Neural progenitor cell (in vitro differentiated cells): ENCODE results near the gene ST6GAL1. TPM values are rescaled to one million over a fixed set of nuclear protein-coding genes. Genes with fewer than 3 reads are reported as not detected.

ENCODE experiments used
- DNase-seq: peaks from one replicate; pipeline ENCODE4 v3.0.0-alpha.2; 2016; ENCODE audit warnings: low spot score
- H2AFZ ChIP-seq: fragments of 200-600 bp; sonication (generic); replicated peaks from 2 replicates; pipeline ENCODE4 v1.6.1; 2016; ENCODE audit warnings: antibody characterized with exemption
- H3F3A ChIP-seq: fragments of 200-600 bp; sonication (generic); 2 replicates; pipeline ENCODE4 v1.6.1; 2016; ENCODE audit warnings: antibody characterized with exemption, low read depth
- H3K27ac ChIP-seq: fragments of 200-600 bp; sonication (generic); 2 replicates; pipeline ENCODE4 v1.5.1; 2016; ENCODE audit warnings: mild to moderate bottlenecking
- H3K27me3 ChIP-seq: fragments of 200-600 bp; sonication (generic); 2 replicates; pipeline ENCODE4 v1.6.1; 2016; ENCODE audit warnings: mild to moderate bottlenecking, moderate library complexity
- H3K36me3 ChIP-seq: fragments of 200-600 bp; sonication (generic); 2 replicates; pipeline ENCODE4 v1.5.1; 2016
- H3K4me1 ChIP-seq: fragments of 200-600 bp; sonication (generic); 2 replicates; pipeline ENCODE4 v1.6.1; 2016; ENCODE audit warnings: mixed run types
- H3K4me2 ChIP-seq: fragments of 200-600 bp; sonication (generic); 2 replicates; pipeline ENCODE4 v1.6.1; 2016
- H3K4me3 ChIP-seq: fragments of 200-600 bp; sonication (generic); 2 replicates; pipeline ENCODE4 v1.5.1; 2016
- H3K79me2 ChIP-seq: fragments of 200-600 bp; sonication (generic); 2 replicates; pipeline ENCODE4 v1.6.1; 2016; ENCODE audit warnings: low read depth
- H3K9ac ChIP-seq: fragments of 200-600 bp; sonication (generic); 2 replicates; pipeline ENCODE4 v1.6.1; 2016
- H3K9me3 ChIP-seq: fragments of 200-600 bp; sonication (generic); 2 replicates; pipeline ENCODE4 v1.5.1; 2016; ENCODE audit warnings: low read depth
- H4K20me1 ChIP-seq: fragments of 200-600 bp; sonication (generic); 2 replicates; pipeline ENCODE4 v1.6.1; 2016; ENCODE audit warnings: low read depth
- H3K27ac Mint-ChIP-seq: 3 replicates; pipeline ENCODE4 v1.8.0; 2021; ENCODE audit warnings: mixed read lengths
- H3K27me3 Mint-ChIP-seq: 2 replicates; pipeline ENCODE4 v1.8.0; 2022; ENCODE audit warnings: low read depth, mild to moderate bottlenecking, inconsistent platforms, moderate library complexity, mixed read lengths; ENCODE audit not compliant: insufficient read depth
- H3K36me3 Mint-ChIP-seq: 3 replicates; pipeline ENCODE4 v1.8.0; 2021; ENCODE audit warnings: mixed read lengths
- H3K4me1 Mint-ChIP-seq: 3 replicates; pipeline ENCODE4 v1.8.0; 2021; ENCODE audit warnings: mixed read lengths
- H3K4me3 Mint-ChIP-seq: 3 replicates; pipeline ENCODE4 v1.8.0; 2021; ENCODE audit warnings: mild to moderate bottlenecking, moderate library complexity, mixed read lengths
- H3K9me3 Mint-ChIP-seq: 3 replicates; pipeline ENCODE4 v1.8.0; 2020; ENCODE audit warnings: mixed read lengths
- EZH2 ChIP-seq: fragments of 200-600 bp; sonication (generic); IDR thresholded peaks from 2 replicates; pipeline ENCODE4 v1.6.1; 2017; ENCODE audit warnings: antibody characterized with exemption, mild to moderate bottlenecking, moderate library complexity
- EZH2phosphoT487 ChIP-seq: fragments of 200-600 bp; sonication (generic); IDR thresholded peaks from 2 replicates; pipeline ENCODE4 v1.6.1; 2017; ENCODE audit warnings: antibody characterized with exemption
- total RNA-seq: library from RNA; depleted of rRNA; stranded (reverse); fragments of >200 nt; gene quantifications from 2 replicates; pipeline ENCODE4 v1.2.3, GENCODE V29; 2015; ENCODE audit warnings: low replicate concordance
- TF ChIP-seq, protein P1 (sequence below): fragments of 200-600 bp; sonication (generic); IDR thresholded peaks from 2 replicates; pipeline ENCODE4 v1.5.1; 2017; ENCODE audit warnings: antibody characterized with exemption, mild to moderate bottlenecking

ST6GAL1 gene
- total RNA-seq, 1 donor from 2014 or later, result 27.3 TPM

DNA sequence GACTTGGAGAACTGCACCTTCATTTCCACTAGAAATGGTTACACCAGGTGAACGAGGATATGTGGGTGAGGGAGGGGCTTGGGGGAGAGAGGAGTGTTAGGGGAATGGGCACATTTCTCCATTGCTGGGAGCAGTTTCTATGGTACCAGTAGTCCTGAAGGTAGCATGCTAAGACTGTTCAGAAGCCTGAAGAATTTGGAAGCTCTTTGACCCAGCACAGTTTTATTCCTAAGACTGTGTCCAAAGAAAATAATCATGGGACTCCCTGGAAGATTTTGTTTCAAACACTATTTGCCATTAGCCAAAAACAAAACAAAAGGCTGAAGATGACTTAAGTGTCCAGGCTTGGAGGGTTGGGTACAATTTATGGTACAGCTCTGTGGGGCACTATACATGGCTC is 32.1 kb downstream of the ST6GAL1 start:
- peaks cover 3% of the 10 kb centered on the region for H3K27me3 Mint-ChIP-seq
- no peaks in the 10 kb centered on the region for H3K9me3 ChIP-seq
- no peak overlapping the region for H3K4me3 Mint-ChIP-seq
- peaks cover 7% of the 10 kb centered on the region for H3K36me3 Mint-ChIP-seq
- H2AFZ ChIP-seq, result no peak overlapping the region
- TF ChIP-seq, protein P1, sequence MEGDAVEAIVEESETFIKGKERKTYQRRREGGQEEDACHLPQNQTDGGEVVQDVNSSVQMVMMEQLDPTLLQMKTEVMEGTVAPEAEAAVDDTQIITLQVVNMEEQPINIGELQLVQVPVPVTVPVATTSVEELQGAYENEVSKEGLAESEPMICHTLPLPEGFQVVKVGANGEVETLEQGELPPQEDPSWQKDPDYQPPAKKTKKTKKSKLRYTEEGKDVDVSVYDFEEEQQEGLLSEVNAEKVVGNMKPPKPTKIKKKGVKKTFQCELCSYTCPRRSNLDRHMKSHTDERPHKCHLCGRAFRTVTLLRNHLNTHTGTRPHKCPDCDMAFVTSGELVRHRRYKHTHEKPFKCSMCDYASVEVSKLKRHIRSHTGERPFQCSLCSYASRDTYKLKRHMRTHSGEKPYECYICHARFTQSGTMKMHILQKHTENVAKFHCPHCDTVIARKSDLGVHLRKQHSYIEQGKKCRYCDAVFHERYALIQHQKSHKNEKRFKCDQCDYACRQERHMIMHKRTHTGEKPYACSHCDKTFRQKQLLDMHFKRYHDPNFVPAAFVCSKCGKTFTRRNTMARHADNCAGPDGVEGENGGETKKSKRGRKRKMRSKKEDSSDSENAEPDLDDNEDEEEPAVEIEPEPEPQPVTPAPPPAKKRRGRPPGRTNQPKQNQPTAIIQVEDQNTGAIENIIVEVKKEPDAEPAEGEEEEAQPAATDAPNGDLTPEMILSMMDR, result no peak
- TF ChIP-seq EZH2 (no peak), EZH2phosphoT487 (no peak)
- H3F3A ChIP-seq, result peaks cover 26% of the 10 kb centered on the region
- peak overlapping the region; percentile 1 for H3K27ac Mint-ChIP-seq
- H3K4me3 ChIP-seq, result no peak overlapping the region
- H3K36me3 ChIP-seq, result no peaks in the 10 kb centered on the region
- H3K27me3 ChIP-seq, result no peaks in the 10 kb centered on the region
- no peak for DNase-seq
- no peak overlapping the region for H3K9ac ChIP-seq
- peaks cover 46% of the 10 kb centered on the region for H4K20me1 ChIP-seq
- peaks cover 37% of the 10 kb centered on the region for H3K4me1 ChIP-seq
- no peak overlapping the region for H3K4me2 ChIP-seq
- peaks cover 21% of the 10 kb centered on the region for H3K4me1 Mint-ChIP-seq
- H3K79me2 ChIP-seq, result peaks cover 26% of the 10 kb centered on the region
- no peak overlapping the region for H3K27ac ChIP-seq
- H3K9me3 Mint-ChIP-seq, result peaks cover 2% of the 10 kb centered on the region

DNA sequence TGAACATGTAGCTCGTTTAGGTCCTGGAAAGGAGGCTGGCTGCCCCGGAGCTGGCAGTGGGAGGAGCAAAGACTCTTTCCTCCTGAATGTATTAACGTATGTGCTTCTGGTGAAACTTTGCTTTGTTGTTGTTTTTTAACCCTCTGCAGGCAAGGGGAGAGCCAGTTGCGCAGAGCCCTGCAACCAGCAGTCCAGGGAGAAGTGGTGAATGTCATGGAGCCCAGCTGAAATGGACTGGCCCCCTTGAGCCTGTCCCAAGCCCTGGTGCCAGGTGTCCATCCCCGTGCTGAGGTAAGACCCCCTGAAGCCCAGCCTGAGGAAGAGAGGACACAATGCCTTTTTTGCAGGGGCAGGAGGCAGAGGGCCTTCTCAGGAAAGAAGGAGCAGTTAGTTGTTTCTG is 33.3 kb downstream of the ST6GAL1 start:
- Mint-ChIP-seq H3K36me3 (peaks cover 15% of the 10 kb centered on the region), H3K4me3 (no peak overlapping the region), H3K9me3 (peaks cover 2% of the 10 kb centered on the region), H3K27me3 (peaks cover 5% of the 10 kb centered on the region), H3K27ac (no peak overlapping the region), H3K4me1 (peaks cover 23% of the 10 kb centered on the region)
- peaks cover 5% of the 10 kb centered on the region for H3K36me3 ChIP-seq
- no peak overlapping the region for H2AFZ ChIP-seq
- peak overlapping the region; percentile 16 for H3K27ac ChIP-seq
- peaks cover 14% of the 10 kb centered on the region for H3K79me2 ChIP-seq
- peaks cover 37% of the 10 kb centered on the region for H3K4me1 ChIP-seq
- no peak overlapping the region for H3K4me3 ChIP-seq
- H3K9me3 ChIP-seq, result no peaks in the 10 kb centered on the region
- TF ChIP-seq EZH2 (no peak), EZH2phosphoT487 (no peak)
- TF ChIP-seq, protein P1, result no peak
- peaks cover 26% of the 10 kb centered on the region for H3F3A ChIP-seq
- no peak for DNase-seq
- peaks cover 41% of the 10 kb centered on the region for H4K20me1 ChIP-seq
- H3K4me2 ChIP-seq, result peak overlapping the region; percentile 6
- no peak overlapping the region for H3K9ac ChIP-seq
- H3K27me3 ChIP-seq, result no peaks in the 10 kb centered on the region

DNA sequence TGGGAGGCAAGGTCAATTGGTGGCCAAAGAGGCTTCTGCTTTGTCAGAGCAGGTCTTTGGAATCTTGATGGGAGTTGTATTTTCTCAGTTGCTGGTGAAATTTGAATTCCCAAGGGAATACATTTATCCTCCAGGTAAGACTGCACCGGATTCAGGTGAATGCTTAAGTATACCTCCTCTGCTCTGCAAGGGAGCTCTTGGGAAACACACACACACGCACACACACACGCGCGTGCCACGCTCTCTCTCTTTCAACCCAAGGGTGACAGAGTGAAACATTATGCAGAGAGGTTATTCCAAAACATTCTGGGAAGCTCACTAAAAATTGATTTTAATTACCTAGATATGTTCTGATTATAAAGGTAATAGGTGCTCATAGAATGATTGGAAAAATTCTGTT is 33.7 kb downstream of the ST6GAL1 start:
- H3K4me1 Mint-ChIP-seq, result peaks cover 23% of the 10 kb centered on the region
- no peak overlapping the region for H3K27ac Mint-ChIP-seq
- H4K20me1 ChIP-seq, result peaks cover 39% of the 10 kb centered on the region
- H3K36me3 ChIP-seq, result peaks cover 5% of the 10 kb centered on the region
- H3K4me2 ChIP-seq, result peak overlapping the region; percentile 62
- H3K9me3 Mint-ChIP-seq, result peaks cover 2% of the 10 kb centered on the region
- H3K4me1 ChIP-seq, result peaks cover 37% of the 10 kb centered on the region
- no peak overlapping the region for H3K9ac ChIP-seq
- H3K27ac ChIP-seq, result peak overlapping the region; percentile 16
- peaks cover 12% of the 10 kb centered on the region for H3K79me2 ChIP-seq
- H3F3A ChIP-seq, result peaks cover 26% of the 10 kb centered on the region
- peaks cover 5% of the 10 kb centered on the region for H3K27me3 Mint-ChIP-seq
- H3K4me3 ChIP-seq, result no peak overlapping the region
- no peaks in the 10 kb centered on the region for H3K9me3 ChIP-seq
- no peak overlapping the region for H3K4me3 Mint-ChIP-seq
- no peaks in the 10 kb centered on the region for H3K27me3 ChIP-seq
- TF ChIP-seq EZH2 (no peak), EZH2phosphoT487 (no peak)
- TF ChIP-seq, protein P1, result no peak
- no peak overlapping the region for H2AFZ ChIP-seq
- peaks cover 16% of the 10 kb centered on the region for H3K36me3 Mint-ChIP-seq
- DNase-seq, result no peak
